Stimulated activated CD4-positive, alpha-beta T cell treated with anti-CD3 and anti-CD28 coated beads, TNF-alpha, amount 100 ng/mL, for 24 hours (primary cell): Measurements from ENCODE around the gene BBS10.
"Not testable (repeated sequence)": the region's sequence is repeated elsewhere in the genome, so short reads cannot be mapped to it uniquely, and the experiment has no call there.

Experiments used
- DNase-seq, 3 experiments: peaks; one replicate each; pipeline ENCODE4 v3.0.0-alpha.2; 2020; ENCODE audit warnings: low read depth in 3 of 3

BBS10 gene

DNA sequence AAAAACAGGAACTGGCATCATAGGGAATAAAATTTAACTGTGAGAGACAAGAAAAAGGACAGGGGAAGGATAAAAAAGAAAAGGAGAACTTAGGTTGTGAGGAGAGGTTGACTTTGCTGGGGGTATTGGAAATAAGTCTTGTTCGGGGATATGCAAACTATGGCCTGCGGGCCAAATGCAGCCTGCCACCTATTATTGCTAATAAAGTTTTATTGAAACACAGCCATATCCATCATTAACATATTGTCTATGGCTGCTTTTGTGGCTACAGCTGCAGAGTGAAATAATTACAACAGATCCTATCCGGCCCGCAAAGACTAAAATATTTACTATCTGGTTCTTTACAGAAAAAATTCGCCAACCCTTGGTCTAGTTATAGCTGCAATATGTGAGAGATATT lies 18.6 kb downstream of the BBS10 start:
- DNase-seq, result no peak

DNA sequence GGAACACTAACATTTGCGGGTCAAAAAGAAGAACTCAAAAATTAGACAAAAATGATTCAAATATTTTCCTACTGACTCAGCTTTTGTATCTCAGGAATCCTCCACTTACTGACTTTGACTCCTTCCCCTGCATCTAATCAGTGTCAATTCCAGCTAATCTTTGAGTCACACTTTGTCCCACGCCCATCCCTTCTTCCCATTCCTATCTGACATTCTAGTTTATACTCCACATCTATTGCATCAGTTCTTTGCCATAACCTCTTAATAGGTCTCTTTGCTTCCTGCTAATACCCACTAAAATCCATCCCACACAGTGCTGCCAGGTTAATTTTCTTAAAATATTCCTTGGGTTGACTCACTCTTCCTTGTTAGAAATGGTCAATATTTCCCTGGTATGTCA lies 19.1 kb downstream of the BBS10 start:
- no peak for DNase-seq

DNA sequence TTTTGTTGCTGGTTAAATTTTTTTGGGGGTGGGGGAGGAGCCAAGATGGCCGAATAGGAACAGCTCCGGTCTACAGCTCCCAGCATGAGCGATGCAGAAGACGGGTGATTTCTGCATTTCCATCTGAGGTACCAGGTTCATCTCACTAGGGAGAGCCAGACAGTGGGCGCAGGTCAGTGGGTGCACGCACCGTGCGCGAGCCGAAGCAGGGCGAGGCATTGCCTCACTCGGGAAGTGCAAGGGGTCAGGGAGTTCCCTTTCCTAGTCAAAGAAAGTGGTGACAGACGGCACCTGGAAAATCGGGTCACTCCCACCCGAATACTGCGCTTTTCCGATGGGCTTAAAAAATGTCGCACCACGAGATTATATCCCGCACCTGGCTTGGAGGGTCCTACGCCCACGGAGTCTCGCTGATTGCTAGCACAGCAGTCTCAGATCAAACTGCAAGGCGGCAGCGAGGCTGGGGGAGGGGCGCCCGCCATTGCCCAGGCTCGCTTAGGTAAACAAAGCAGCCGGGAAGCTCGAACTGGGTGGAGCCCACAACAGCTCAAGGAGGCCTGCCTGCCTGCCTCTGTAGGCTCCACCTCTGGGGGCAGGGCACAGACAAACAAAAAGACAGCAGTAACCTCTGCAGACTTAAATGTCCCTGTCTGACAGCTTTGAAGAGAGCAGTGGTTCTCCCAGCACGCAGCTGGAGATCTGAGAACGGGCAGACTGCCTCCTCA lies 28.5 kb downstream of the BBS10 start:
- DNase-seq, result not testable (repeated sequence)

DNA sequence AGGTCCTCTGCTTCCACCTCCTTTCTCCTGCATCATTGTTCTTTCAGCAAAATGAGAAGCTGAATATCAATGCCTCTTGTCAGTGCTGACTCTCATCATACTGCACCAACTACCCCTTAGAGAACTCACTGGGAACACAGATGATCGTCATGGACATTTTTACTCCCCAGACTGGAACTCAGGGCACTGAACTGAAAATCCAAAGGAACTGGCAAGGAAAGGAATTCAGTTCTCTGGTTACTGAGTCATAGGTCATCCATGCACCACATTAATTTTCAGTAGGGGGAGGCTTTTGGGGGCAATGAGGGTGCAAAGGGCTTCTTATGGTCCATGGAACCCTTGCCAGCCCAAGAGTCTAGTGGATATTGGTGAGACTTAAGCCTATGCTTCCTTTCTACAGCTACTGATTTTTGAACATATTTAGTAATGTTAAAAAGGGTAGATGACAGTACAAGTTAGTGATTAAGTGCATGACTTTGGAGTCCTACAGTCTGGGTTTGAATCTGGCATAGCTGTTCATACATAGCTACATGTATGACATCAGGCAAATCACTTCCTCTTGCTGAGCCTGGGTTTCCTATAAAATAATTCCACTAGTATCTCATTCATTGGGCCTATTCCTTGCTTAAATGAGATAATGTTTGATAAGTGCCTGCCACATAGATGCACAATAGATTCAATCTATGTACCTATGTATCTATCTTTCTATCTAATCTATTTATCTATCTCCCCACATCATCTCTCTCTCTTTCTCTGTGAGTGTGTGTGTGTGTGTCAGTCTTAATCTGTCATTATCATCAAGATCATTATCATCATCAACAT lies 29.2 kb downstream of the BBS10 start:
- DNase-seq, result no peak

DNA sequence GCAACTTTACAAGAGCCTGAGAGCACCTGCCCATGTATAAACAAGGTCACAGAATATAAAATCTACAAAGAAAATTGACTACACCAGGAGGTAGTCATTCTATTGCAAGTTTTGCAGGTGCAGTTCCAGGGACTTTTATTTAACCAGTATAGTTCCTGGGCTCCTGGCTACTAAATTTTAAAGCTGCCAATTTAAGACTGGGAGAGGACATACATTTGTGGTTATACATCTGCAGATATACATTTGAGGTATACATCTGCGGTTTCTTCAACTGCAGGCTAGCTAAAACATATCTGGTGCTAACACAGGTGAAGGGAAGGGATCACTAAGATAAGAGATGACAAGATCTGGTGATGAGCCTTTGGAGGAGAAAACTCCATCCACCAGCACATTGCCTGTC lies 30.2 kb downstream of the BBS10 start:
- DNase-seq, result no peak

DNA sequence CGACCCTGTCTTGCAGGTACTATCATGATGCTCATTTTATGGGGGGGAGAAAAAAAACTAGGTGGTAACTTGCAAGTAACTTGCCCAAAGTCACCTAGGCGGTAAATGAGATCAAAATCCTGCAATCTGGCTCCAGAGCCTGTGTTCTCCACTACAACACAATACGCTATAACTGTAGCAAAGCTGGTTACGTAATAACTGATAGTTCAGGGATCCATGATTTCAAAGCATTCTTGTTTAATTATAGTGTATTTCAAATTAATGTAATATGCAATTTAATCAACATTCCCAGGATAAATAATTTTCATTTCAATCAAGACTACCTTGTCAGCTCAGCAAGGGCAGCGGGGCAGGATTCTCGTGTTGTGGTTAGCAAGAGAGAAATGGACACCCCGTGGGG lies 31.7 kb downstream of the BBS10 start:
- DNase-seq, result no peak

DNA sequence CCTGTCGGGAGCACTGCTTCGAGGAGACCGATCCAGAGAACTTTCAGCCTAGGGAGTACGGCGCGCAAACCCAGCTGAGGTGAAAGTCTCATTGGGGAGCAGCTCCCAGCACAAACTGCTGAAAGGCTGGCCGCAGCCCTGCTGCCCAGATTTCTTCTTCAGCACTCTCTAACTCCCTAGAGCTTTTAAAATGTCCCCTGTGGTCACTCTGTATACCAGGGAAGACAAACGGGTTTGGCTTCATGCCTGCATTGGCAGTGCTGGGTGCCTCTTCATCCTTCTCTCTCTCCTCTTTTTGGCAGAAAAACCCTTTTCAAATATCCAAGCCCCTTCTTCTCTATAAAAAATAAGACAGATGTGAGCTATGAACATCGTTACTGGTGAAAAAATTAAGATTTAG lies 34.9 kb downstream of the BBS10 start:
- DNase-seq, result no peak

DNA sequence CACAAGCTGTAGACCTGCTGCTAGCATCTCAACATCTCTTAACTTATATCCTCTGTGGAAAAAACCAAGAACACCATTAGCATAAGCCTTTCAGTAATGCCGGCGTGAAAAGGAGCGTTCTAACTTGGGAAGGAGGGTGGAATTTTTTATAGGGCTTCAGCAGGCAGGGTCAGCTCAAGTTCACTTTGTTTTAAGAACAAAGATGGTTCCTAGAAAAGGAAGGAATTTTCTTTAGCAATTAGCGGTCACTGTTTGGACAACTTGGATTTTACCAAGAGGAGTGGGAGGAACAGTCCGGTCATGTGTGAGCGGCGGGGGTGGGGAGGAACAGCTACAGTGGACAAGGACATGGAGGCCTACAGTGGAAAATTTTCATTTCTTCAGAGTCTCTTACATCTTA lies 35.9 kb downstream of the BBS10 start:
- no peak for DNase-seq

DNA sequence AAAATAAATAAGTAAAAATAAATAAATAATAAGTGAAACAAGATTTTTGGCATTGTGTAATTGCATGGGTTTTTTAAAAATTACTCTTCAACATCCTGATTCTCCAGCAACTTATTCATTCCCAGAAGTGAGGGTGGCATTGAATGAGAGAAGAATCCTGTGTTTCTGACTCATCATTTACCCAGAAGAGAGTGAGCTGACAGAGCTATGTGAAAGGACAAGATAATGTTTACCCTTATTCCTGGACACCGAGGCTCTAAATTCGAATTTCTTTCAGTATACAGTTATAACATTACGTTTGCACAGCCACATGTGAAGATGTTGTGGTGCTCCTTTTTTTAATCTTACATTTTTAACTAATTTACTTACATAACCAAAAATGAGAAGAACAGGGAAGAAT lies 36.4 kb downstream of the BBS10 start:
- DNase-seq, result no peak

DNA sequence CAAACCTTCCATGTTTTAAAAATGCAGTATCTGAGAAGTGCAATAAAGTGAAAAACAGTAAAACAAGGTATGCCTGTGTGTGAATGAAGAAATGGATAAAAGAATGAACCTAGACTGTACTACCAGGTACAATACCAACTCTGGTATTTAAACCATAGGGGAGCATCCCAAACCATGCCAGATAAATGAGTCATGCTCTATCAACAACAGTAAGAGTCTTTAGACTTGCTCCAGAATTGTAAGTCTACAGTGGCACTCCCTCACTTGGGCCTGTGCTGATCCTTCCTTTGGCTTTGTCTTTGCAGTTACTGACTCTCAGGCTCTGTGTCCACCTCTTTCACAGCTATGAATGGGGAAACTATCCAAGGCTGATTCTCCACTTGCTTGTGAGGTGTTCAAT lies 38.1 kb downstream of the BBS10 start:
- no peak for DNase-seq

DNA sequence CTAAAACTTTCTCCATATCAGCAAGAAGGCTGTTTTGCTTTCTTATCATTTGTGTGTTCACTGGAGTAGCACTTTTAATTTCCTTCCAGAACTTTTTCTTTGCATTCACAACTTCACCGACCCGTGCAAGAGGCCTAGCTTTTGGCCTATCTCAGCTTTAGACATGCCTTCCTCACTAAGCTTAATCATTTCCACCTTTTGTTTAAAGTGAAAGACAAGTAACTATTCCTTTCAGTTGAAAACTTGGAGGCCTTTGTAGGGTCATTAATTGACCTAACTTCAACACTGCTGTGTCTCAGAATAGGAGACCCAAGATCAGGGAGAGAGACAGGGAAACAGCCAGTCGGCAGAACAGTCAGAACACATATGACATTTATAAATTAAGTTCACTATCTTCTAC lies 39.3 kb downstream of the BBS10 start:
- no peak for DNase-seq

DNA sequence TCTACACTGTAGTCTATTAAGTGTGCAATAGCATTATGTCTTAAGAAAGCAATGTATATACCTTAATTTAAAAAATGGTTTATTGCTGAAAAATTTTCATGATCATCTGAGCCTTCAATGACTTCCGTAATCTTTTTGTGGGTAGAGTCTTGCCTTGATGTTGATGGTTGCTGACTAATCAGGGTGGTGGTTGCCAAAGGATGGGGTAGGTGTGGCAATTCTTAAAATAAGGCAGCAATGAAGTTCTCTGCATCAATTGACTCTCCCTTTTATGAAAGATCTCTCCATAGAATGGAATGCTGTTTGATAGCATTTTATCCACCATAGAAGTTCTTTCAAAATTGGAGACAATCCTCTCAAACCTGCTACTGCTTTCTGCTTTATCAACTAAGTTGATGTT lies 41.1 kb downstream of the BBS10 start:
- no peak for DNase-seq

DNA sequence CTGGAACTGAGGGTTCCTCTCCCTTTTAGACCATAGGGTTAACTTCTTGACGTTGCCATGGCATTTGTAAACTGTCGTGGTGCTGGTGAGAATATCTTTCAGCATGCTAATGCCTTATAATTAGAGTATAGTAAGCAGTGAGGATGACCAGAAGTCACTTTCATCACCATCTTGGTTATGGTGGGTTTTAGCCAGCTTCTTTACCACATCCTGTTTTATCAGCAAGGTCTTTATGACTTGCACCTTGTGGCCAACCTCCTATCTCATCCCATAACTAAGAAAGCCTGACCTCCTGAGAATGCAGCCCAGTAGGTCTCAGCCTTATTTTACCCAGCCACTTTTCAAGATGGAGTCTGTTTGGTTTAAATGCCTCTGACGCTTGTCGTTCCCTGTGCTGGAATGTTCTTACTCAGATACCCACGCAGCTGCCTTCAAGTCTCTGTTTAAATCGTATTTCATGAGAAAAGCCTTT lies 44.2 kb downstream of the BBS10 start:
- DNase-seq, result no peak

DNA sequence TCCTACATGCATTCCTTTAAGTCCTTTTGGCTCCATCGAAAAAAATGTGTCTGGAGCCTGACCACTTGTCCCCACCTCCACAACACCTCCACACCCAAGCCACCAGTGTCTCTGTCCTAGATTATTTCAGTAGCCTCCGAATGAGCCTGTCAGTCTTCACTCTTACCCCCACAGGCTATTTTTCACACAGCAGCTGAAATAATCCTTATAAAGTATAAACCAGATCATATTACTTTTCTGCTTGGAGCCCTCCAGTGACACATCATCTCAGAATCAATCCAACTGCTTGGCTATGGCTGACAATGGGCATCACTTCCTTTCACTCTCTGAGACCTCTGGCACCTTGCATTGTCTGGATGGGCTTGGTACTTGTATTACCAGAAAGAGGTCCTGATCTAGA lies 44.9 kb downstream of the BBS10 start:
- DNase-seq, result no peak

DNA sequence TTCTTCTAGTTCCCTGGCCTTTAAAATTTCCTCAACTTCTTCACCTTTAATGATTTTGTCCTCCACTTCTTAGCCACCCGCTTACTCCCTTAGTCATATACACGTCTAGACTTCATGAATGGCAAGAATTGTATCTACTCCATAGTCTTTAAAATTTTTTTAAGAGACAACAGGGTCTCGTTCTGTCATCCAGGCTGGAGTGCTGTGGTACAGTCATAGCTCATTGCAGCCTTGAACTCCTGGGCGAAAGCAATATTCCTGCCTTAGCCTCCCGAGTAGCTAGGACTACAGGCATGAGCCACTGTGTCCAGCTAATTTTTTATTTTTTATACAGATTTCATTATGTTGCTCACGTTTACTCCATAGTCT lies 47.9 kb downstream of the BBS10 start:
- no peak for DNase-seq

DNA sequence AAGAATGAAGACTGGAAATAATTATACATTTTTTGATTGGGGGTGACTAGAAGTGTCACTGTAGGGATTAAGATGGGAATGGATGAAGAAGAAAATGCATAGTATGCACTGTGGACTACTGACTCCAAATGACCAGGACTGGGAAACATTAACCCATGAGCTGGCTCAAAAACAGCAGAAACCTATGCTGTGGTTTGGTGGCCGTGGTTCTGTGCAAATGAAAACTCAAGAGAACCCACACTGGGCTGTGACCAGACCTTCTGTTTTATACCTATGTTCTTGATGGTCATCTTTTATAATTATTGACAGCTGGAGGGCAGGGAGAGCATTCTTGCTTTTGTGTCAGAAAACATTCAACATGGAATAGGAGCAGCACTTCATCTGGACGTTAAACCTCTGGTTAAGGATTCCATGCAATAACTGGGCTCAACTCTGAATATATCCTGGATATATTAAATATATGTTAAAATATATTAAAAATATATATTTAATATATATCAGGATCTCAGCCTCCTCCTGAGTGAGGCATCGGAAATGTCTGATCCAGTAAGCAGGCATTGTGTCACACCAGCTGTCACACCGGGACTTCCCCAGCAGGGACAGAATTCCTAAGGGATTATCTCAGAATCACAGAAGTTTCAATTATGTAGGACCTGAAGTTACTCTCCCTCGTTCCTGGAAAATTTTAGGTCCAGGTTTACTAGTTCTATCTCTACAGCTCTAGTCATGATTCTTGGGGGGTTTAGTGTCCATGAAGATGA lies 48.5 kb downstream of the BBS10 start:
- no peak for DNase-seq
